CD14-positive monocyte (primary cell): ENCODE data around the gene ZRSR2. TPM values are rescaled to one million over a fixed set of nuclear protein-coding genes. Genes with fewer than 3 reads are reported as not detected.

Experiments used
- DNase-seq, 3 donors: peaks; one replicate each; pipeline ENCODE4 v3.0.0-alpha.2; 2011 to 2022
- H2AFZ ChIP-seq: 2 replicates; pipeline ENCODE4 v1.6.0; 2012; ENCODE audit warnings: mild to moderate bottlenecking, low read depth, low read length, inconsistent platforms; ENCODE audit not compliant: insufficient read depth, poor library complexity, severe bottlenecking
- H3K27ac ChIP-seq, 2 donors: 1 replicate in 1 of 2; 2 replicates in 1 of 2; pipeline ENCODE4 v1.5.1; 2012 to 2013; ENCODE audit warnings: low read length in 2 of 2, control low read depth in 1 of 2, inconsistent platforms in 1 of 2, low read depth in 1 of 2, mild to moderate bottlenecking in 1 of 2
- H3K27me3 ChIP-seq, 2 donors: one replicate each; pipeline versions ENCODE4 v1.6.0 to v1.6.1; 2011 to 2013; ENCODE audit warnings: low read length in 2 of 2; ENCODE audit not compliant: control insufficient read depth in 2 of 2, insufficient read depth in 2 of 2
- H3K36me3 ChIP-seq, 2 donors: replicated peaks in 1 of 2; 1 replicate in 1 of 2; 2 replicates in 1 of 2; pipeline versions ENCODE4 v1.5.1 to v1.6.1; 2012 to 2013; ENCODE audit warnings: low read length in 2 of 2, control low read depth in 1 of 2, inconsistent platforms in 1 of 2, mild to moderate bottlenecking in 1 of 2; ENCODE audit not compliant: insufficient read depth in 2 of 2, control insufficient read depth in 1 of 2
- H3K4me1 ChIP-seq, 2 donors: 1 replicate in 1 of 2; 2 replicates in 1 of 2; pipeline versions ENCODE4 v1.5.1 to v1.6.1; 2012 to 2013; ENCODE audit warnings: low read length in 2 of 2, control low read depth in 1 of 2, inconsistent platforms in 1 of 2, mild to moderate bottlenecking in 1 of 2, moderate library complexity in 1 of 2; ENCODE audit not compliant: insufficient read depth in 2 of 2, control insufficient read depth in 1 of 2
- H3K4me2 ChIP-seq: replicated peaks from 2 replicates; pipeline ENCODE3; 2012; ENCODE audit warnings: low read length, moderate library complexity, mild to moderate bottlenecking; ENCODE audit not compliant: poor library complexity, severe bottlenecking; ENCODE audit errors: extremely low read depth
- H3K4me3 ChIP-seq, 3 experiments: fragments of 200-600 bp in 1 of 3; sonication (generic) in 1 of 3; replicated peaks in 1 of 3; 1 replicate in 2 of 3; 2 replicates in 1 of 3; pipeline ENCODE4 v1.5.1; 2011 to 2013; ENCODE audit warnings: low read length in 3 of 3, mild to moderate bottlenecking in 3 of 3, control low read depth in 2 of 3, low read depth in 2 of 3, inconsistent platforms in 1 of 3, moderate library complexity in 1 of 3
- H3K79me2 ChIP-seq: 2 replicates; pipeline ENCODE4 v1.6.0; 2012; ENCODE audit warnings: mild to moderate bottlenecking, control low read depth, inconsistent platforms, low read length, moderate library complexity; ENCODE audit not compliant: insufficient read depth
- H3K9ac ChIP-seq: 2 replicates; pipeline ENCODE4 v1.6.0; 2017; ENCODE audit warnings: low read length, mild to moderate bottlenecking; ENCODE audit not compliant: insufficient read depth, poor library complexity, severe bottlenecking
- H3K9me3 ChIP-seq, 2 donors: replicated peaks in 1 of 2; 1 replicate in 1 of 2; 2 replicates in 1 of 2; pipeline versions ENCODE4 v1.5.1 to v1.6.1; 2012 to 2013; ENCODE audit warnings: low read length in 2 of 2, control low read depth in 1 of 2; ENCODE audit not compliant: control insufficient read depth in 1 of 2, insufficient read depth in 1 of 2
- H4K20me1 ChIP-seq: 2 replicates; pipeline ENCODE4 v1.6.0; 2012; ENCODE audit warnings: mild to moderate bottlenecking, low read length, control low read depth, moderate library complexity; ENCODE audit not compliant: insufficient read depth
- H3K27ac Mint-ChIP-seq, 7 donors: one replicate each; pipeline ENCODE4 v1.8.0; 2020; ENCODE audit warnings: mild to moderate bottlenecking in 7 of 7, mixed read lengths in 7 of 7, moderate library complexity in 6 of 7, inconsistent platforms in 2 of 7
- H3K27me3 Mint-ChIP-seq, 3 donors: one replicate each; pipeline ENCODE4 v1.8.0; 2021 to 2022; ENCODE audit warnings: low read depth in 3 of 3, mild to moderate bottlenecking in 3 of 3, mixed read lengths in 3 of 3, moderate library complexity in 3 of 3, inconsistent platforms in 1 of 3
- H3K36me3 Mint-ChIP-seq, 2 donors: one replicate each; pipeline ENCODE4 v1.8.0; 2020; ENCODE audit warnings: mixed read lengths in 2 of 2, inconsistent platforms in 1 of 2, mild to moderate bottlenecking in 1 of 2
- H3K4me1 Mint-ChIP-seq: one replicate; pipeline ENCODE4 v1.8.0; 2020; ENCODE audit warnings: mild to moderate bottlenecking, mixed read lengths
- H3K4me3 Mint-ChIP-seq, 2 donors: one replicate each; pipeline ENCODE4 v1.8.0; 2020; ENCODE audit warnings: mild to moderate bottlenecking in 2 of 2, mixed read lengths in 2 of 2, moderate library complexity in 1 of 2
- H3K9me3 Mint-ChIP-seq, 7 donors: one replicate each; pipeline ENCODE4 v1.8.0; 2020 to 2022; ENCODE audit warnings: mixed read lengths in 7 of 7, mild to moderate bottlenecking in 6 of 7, moderate library complexity in 6 of 7, inconsistent platforms in 2 of 7
- CTCF ChIP-seq: fragments of 200-600 bp; IDR thresholded peaks from one replicate; pipeline ENCODE4 v1.8.0; 2022; ENCODE audit warnings: antibody characterized with exemption, mild to moderate bottlenecking
- WGBS: methylation state at CpG from one replicate; pipeline ENCODE4 v1.1.5; 2013; ENCODE audit warnings: missing lambda C conversion rate; ENCODE audit not compliant: insufficient coverage; 5-methylcytosine and 5-hydroxymethylcytosine counted together
- intact Hi-C, 2 donors: fragments of 100-400 bp; cut with micrococcal nuclease; formaldehyde crosslinking; loops; one replicate each; pipeline versions ENCODE4 v1.15.0 to v1.15.1; 2023
- polyA plus RNA-seq, 3 donors: library from polyadenylated mRNA; depleted of rRNA in 1 of 3; unstranded in 2 of 3; stranded (reverse) in 1 of 3; fragments of 300-500 nt in 2 of 3; fragments of >200 nt in 1 of 3; fragmentation: Illumina TruSeq in 2 of 3; gene quantifications; 1 replicate in 2 of 3; 2 replicates in 1 of 3; pipeline ENCODE4 v1.2.3, GENCODE V29; 2012 to 2021

ZRSR2 gene
- polyA plus RNA-seq, 3 donors: 9.3 to 32.1 (median 11.2) TPM

DNA sequence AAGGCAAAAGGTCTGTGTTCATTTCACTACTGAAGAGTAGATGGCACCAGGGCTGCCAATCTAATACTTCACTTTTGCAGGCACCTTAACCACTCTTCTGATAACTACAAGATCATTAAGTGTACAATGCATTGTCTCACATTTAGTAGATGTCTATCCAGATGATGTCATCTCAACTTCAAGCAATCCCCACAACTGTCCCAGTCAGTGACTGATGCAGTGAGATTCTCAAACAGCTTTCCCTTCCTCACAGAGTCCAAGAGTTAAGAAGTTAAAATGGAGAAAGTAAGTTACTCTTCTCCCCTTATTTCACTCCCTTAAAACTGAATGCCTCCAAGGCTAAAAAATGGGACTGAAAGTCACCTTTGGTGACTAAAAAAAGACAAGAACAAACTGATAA lies 53.7 kb downstream of the ZRSR2 start:
- Mint-ChIP-seq H3K27me3 (peaks cover 0 to 31% (median 0%) of the 10 kb centered on the region in 3 donors), H3K9me3 (peaks cover 0 to 4% (median 0%) of the 10 kb centered on the region in 7 donors), H3K4me3 (no peak overlapping the region), H3K27ac (no peak overlapping the region), H3K4me1 (peaks cover 26% of the 10 kb centered on the region), H3K36me3 (peaks cover 56 to 89% of the 10 kb centered on the region in 2 donors)
- H2AFZ ChIP-seq: no peak overlapping the region
- H3K79me2 ChIP-seq: peaks cover 99% of the 10 kb centered on the region
- no peaks in the 10 kb centered on the region for H3K9me3 ChIP-seq
- peaks cover 0 to 39% of the 10 kb centered on the region in 2 donors for H3K27me3 ChIP-seq
- H4K20me1 ChIP-seq: peaks cover 99% of the 10 kb centered on the region
- H3K9ac ChIP-seq: no peak overlapping the region
- peaks cover 60 to 95% of the 10 kb centered on the region in 2 donors for H3K36me3 ChIP-seq
- no peak overlapping the region for H3K27ac ChIP-seq
- peaks cover 0 to 25% of the 10 kb centered on the region in 2 donors for H3K4me1 ChIP-seq
- TF ChIP-seq CTCF: no peak
- H3K4me2 ChIP-seq: no peak overlapping the region
- DNase-seq: no peak
- H3K4me3 ChIP-seq: no peak overlapping the region
- intact Hi-C loops: no loop called here

DNA sequence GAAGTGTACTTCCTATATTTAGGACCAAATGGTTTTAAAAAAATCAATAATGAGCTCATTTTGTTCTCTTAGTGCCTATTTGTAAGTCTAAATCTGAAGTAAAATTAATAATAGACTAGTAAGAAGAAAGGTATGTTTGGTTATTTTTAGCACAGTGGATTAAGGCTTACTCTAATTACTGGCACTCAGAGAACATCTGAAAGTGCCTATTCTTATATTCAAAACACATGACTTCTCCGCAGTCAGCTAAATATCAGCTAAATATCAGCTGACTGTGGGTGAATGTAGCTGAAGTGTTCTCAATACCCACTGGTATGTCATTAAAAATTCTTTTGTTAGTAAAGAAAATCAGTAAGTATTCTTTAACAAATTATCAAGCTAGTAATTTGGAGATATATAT lies 58.3 kb downstream of the ZRSR2 start:
- H3K4me2 ChIP-seq: no peak overlapping the region
- H3K9ac ChIP-seq: no peak overlapping the region
- peaks cover 0 to 4% (median 0%) of the 10 kb centered on the region in 7 donors for H3K9me3 Mint-ChIP-seq
- H3K4me1 ChIP-seq: peaks cover 25 to 71% of the 10 kb centered on the region in 2 donors
- peaks cover 57 to 90% of the 10 kb centered on the region in 2 donors for H3K36me3 ChIP-seq
- H3K27me3 ChIP-seq: peaks cover 0 to 55% of the 10 kb centered on the region in 2 donors
- H4K20me1 ChIP-seq: peaks cover 97% of the 10 kb centered on the region
- no peak overlapping the region for H3K4me3 Mint-ChIP-seq
- peaks cover 0 to 46% (median 0%) of the 10 kb centered on the region in 3 donors for H3K27me3 Mint-ChIP-seq
- no peaks in the 10 kb centered on the region for H3K9me3 ChIP-seq
- H2AFZ ChIP-seq: no peak overlapping the region
- H3K79me2 ChIP-seq: peaks cover 100% of the 10 kb centered on the region
- no peak for DNase-seq
- H3K27ac Mint-ChIP-seq: no peak overlapping the region
- WGBS: no CpG with 5 or more reads among the region's 1 CpG
- H3K4me1 Mint-ChIP-seq: peaks cover 63% of the 10 kb centered on the region
- TF ChIP-seq CTCF: no peak
- peaks cover 72 to 90% of the 10 kb centered on the region in 2 donors for H3K36me3 Mint-ChIP-seq
- intact Hi-C loops: no loop called here
- no peak overlapping the region for H3K4me3 ChIP-seq
- H3K27ac ChIP-seq: no peak overlapping the region
